ENCODE data around the gene CACNA1F. TPM values are rescaled to one million over a fixed set of nuclear protein-coding genes. Genes with fewer than 3 reads are reported as not detected.
A peak's percentile ranks its signal among the peaks of the same experiment; 100 is the strongest.

CACNA1F gene
- total and polyA plus RNA-seq, 4 donors, result 0.03 to 0.42 (median 0.22) TPM

GRCh38 chrX:49211074-49211473 lies 22.1 kb downstream of the CACNA1F start:
- Histone ChIP-seq H3K27ac (ENCODE audit: low read depth in 1 of 2, low read length in 2 of 2) (no peak overlapping the region), H3K36me3 (ENCODE audit: control insufficient read depth in 1 of 2, insufficient read depth in 2 of 2, low read length in 1 of 2) (no peaks in the 10 kb centered on the region), H3K9me3 (ENCODE audit: control insufficient read depth, low read length) (no peaks in the 10 kb centered on the region), H3K4me1 (ENCODE audit: control insufficient read depth in 1 of 2, insufficient read depth in 2 of 2, low read length in 2 of 2) (no peaks in the 10 kb centered on the region), H3K4me3 (ENCODE audit: low read length in 2 of 2) (no peak overlapping the region), H3K27me3 (ENCODE audit: control insufficient read depth in 1 of 2, insufficient read depth in 2 of 2, low read length in 1 of 2) (no peaks in the 10 kb centered on the region)
- intact Hi-C loops (cut with DNase I), result no loop called here
- ATAC-seq (ENCODE audit: low FRiP score) (no peak), DNase-seq (peak in 1 of 2 donors; percentile 59)
- WGBS, 2 donors, result 75 to 88% methylated on average over 9 of the region's 9 CpGs

DNA sequence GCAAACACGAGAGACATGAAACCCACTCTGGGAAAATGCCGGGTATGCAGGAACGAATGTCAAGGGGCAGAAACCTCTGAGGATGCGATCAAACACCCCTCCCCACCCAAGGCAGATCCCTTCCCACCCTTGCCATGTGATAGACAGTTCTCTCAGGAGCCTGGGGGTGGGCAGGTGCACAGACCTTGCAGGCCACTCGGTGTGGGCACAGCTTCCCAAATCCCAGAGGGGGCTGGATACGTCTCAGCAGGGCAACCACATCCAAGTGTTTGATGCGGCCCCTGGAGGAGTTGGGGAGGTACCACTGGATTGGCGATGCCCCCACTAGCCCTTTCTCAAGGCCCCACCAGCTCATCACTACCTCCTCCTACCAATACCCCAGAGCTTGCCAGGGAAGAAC lies 22.7 kb downstream of the CACNA1F start:
- Histone ChIP-seq H3K4me3 (ENCODE audit: low read length in 2 of 2) (no peak overlapping the region), H3K36me3 (ENCODE audit: control insufficient read depth in 1 of 2, insufficient read depth in 2 of 2, low read length in 1 of 2) (no peaks in the 10 kb centered on the region), H3K4me1 (ENCODE audit: control insufficient read depth in 1 of 2, insufficient read depth in 2 of 2, low read length in 2 of 2) (no peaks in the 10 kb centered on the region), H3K27ac (ENCODE audit: low read depth in 1 of 2, low read length in 2 of 2) (no peak overlapping the region), H3K9me3 (ENCODE audit: control insufficient read depth, low read length) (no peaks in the 10 kb centered on the region), H3K27me3 (ENCODE audit: control insufficient read depth in 1 of 2, insufficient read depth in 2 of 2, low read length in 1 of 2) (no peaks in the 10 kb centered on the region)
- no peak for DNase-seq
- ATAC-seq (ENCODE audit: low FRiP score), result no peak
- intact Hi-C loops (cut with DNase I), result no loop called here
- WGBS, 2 donors, result 67 to 69% methylated on average over 8 of the region's 8 CpGs

- Histone ChIP-seq H3K27ac (ENCODE audit: low read depth in 1 of 2, low read length in 2 of 2) (no peak overlapping the region), H3K9me3 (ENCODE audit: control insufficient read depth, low read length) (no peaks in the 10 kb centered on the region), H3K4me3 (ENCODE audit: low read length in 2 of 2) (no peak overlapping the region), H3K27me3 (ENCODE audit: control insufficient read depth in 1 of 2, insufficient read depth in 2 of 2, low read length in 1 of 2) (no peaks in the 10 kb centered on the region), H3K36me3 (ENCODE audit: control insufficient read depth in 1 of 2, insufficient read depth in 2 of 2, low read length in 1 of 2) (no peaks in the 10 kb centered on the region), H3K4me1 (ENCODE audit: control insufficient read depth in 1 of 2, insufficient read depth in 2 of 2, low read length in 2 of 2) (no peaks in the 10 kb centered on the region)
- ATAC-seq (ENCODE audit: low FRiP score), result no peak
- intact Hi-C loops (cut with DNase I), result no loop called here
- peak in 1 of 2 donors; percentile 53 for DNase-seq
- WGBS, 2 donors, result 32 to 50% methylated on average over 28 of the region's 28 CpGs
Observed at GRCh38 chrX:49209434-49210251, 23.5 kb downstream of the CACNA1F start.

DNA sequence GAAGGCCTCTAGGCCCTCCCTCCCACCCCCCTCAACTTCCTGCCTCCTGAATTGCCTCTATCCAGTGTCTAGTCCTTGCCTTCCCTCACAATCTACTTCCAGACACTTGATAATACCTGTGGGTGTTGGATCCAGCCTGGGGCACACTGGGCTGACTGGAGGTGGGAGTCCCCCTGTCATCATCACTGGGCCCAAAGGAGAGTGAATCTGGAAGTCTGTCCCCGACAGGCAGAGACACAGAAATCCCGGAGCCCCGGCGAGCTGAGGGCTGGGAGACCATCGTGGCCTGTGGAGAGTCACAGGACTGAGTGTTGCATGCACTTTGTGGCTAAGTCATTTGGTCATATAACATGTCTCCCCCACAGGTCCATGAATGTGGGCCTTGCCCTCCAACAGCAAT lies 24.7 kb downstream of the CACNA1F start:
- H3K27ac ChIP-seq (ENCODE audit: low read depth in 1 of 2, low read length in 2 of 2), result no peak overlapping the region
- no peaks in the 10 kb centered on the region for H3K36me3 ChIP-seq (ENCODE audit: control insufficient read depth in 1 of 2, insufficient read depth in 2 of 2, low read length in 1 of 2)
- no peak overlapping the region for H3K4me3 ChIP-seq (ENCODE audit: low read length in 2 of 2)
- H3K9me3 ChIP-seq (ENCODE audit: control insufficient read depth, low read length), result no peaks in the 10 kb centered on the region
- intact Hi-C loops (cut with DNase I), result no loop called here
- H3K27me3 ChIP-seq (ENCODE audit: control insufficient read depth in 1 of 2, insufficient read depth in 2 of 2, low read length in 1 of 2), result no peaks in the 10 kb centered on the region
- DNase-seq, result no peak
- ATAC-seq (ENCODE audit: low FRiP score), result no peak
- 89 to 90% methylated on average over 5 of the region's 5 CpGs for WGBS, 2 donors
- H3K4me1 ChIP-seq (ENCODE audit: control insufficient read depth in 1 of 2, insufficient read depth in 2 of 2, low read length in 2 of 2), result no peaks in the 10 kb centered on the region

GRCh38 chrX:49206543-49206942 lies 26.6 kb downstream of the CACNA1F start:
- Histone ChIP-seq H3K4me1 (ENCODE audit: control insufficient read depth in 1 of 2, insufficient read depth in 2 of 2, low read length in 2 of 2) (no peaks in the 10 kb centered on the region), H3K4me3 (ENCODE audit: low read length in 2 of 2) (no peak overlapping the region), H3K9me3 (ENCODE audit: control insufficient read depth, low read length) (no peaks in the 10 kb centered on the region), H3K36me3 (ENCODE audit: control insufficient read depth in 1 of 2, insufficient read depth in 2 of 2, low read length in 1 of 2) (no peaks in the 10 kb centered on the region), H3K27me3 (ENCODE audit: control insufficient read depth in 1 of 2, insufficient read depth in 2 of 2, low read length in 1 of 2) (no peaks in the 10 kb centered on the region), H3K27ac (ENCODE audit: low read depth in 1 of 2, low read length in 2 of 2) (no peak overlapping the region)
- WGBS, 2 donors, result 73 to 87% methylated on average over 8 of the region's 8 CpGs
- intact Hi-C loops (cut with DNase I), result no loop called here
- DNase-seq (peak in 1 of 2 donors; percentile 58), ATAC-seq (ENCODE audit: low FRiP score) (no peak)

DNA sequence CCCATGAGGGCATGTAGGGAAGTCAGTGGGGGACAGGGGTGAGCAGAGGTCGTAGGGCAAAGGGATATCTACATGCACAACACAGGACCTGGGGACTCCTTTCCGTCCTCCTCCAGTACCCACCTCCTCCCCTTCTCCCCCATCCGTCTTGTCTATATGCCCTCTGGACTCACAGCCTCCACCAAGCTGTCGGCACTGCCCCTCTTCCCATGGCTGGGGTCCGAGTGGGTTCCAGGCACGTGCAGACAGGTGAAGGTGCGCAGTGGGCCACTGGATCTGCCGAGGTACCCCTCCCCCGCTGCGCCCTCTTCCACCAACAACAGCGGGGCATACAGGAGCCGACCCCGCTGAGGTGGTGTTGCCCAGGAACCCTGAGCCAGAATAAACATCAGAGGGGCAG lies 27.7 kb downstream of the CACNA1F start:
- H3K27ac ChIP-seq (ENCODE audit: low read depth in 1 of 2, low read length in 2 of 2), result no peak overlapping the region
- H3K4me1 ChIP-seq (ENCODE audit: control insufficient read depth in 1 of 2, insufficient read depth in 2 of 2, low read length in 2 of 2), result no peaks in the 10 kb centered on the region
- H3K36me3 ChIP-seq (ENCODE audit: control insufficient read depth in 1 of 2, insufficient read depth in 2 of 2, low read length in 1 of 2), result no peaks in the 10 kb centered on the region
- DNase-seq, result no peak
- 76 to 80% methylated on average over 13 of the region's 13 CpGs for WGBS, 2 donors
- no peaks in the 10 kb centered on the region for H3K27me3 ChIP-seq (ENCODE audit: control insufficient read depth in 1 of 2, insufficient read depth in 2 of 2, low read length in 1 of 2)
- H3K9me3 ChIP-seq (ENCODE audit: control insufficient read depth, low read length), result no peaks in the 10 kb centered on the region
- no peak for ATAC-seq (ENCODE audit: low FRiP score)
- intact Hi-C loops (cut with DNase I), result no loop called here
- no peak overlapping the region for H3K4me3 ChIP-seq (ENCODE audit: low read length in 2 of 2)

- ATAC-seq (ENCODE audit: low FRiP score) (no peak), DNase-seq (no peak)
- H3K27ac ChIP-seq (ENCODE audit: low read depth in 1 of 2, low read length in 2 of 2), result no peak overlapping the region
- H3K36me3 ChIP-seq (ENCODE audit: control insufficient read depth in 1 of 2, insufficient read depth in 2 of 2, low read length in 1 of 2), result no peaks in the 10 kb centered on the region
- WGBS, 2 donors, result 38 to 46% methylated on average over 4 of the region's 4 CpGs
- no peak overlapping the region for H3K4me3 ChIP-seq (ENCODE audit: low read length in 2 of 2)
- H3K27me3 ChIP-seq (ENCODE audit: control insufficient read depth in 1 of 2, insufficient read depth in 2 of 2, low read length in 1 of 2), result no peaks in the 10 kb centered on the region
- no peaks in the 10 kb centered on the region for H3K4me1 ChIP-seq (ENCODE audit: control insufficient read depth in 1 of 2, insufficient read depth in 2 of 2, low read length in 2 of 2)
- no peaks in the 10 kb centered on the region for H3K9me3 ChIP-seq (ENCODE audit: control insufficient read depth, low read length)
- intact Hi-C loops (cut with DNase I), result loop anchor here in 1 of 2 donors (5.0 kb wide), 1 partner anchor 33 kb away; the partner anchor contains the start of gene CCDC22
Observed at GRCh38 chrX:49204709-49205108, 28.4 kb downstream of the CACNA1F start.

DNA sequence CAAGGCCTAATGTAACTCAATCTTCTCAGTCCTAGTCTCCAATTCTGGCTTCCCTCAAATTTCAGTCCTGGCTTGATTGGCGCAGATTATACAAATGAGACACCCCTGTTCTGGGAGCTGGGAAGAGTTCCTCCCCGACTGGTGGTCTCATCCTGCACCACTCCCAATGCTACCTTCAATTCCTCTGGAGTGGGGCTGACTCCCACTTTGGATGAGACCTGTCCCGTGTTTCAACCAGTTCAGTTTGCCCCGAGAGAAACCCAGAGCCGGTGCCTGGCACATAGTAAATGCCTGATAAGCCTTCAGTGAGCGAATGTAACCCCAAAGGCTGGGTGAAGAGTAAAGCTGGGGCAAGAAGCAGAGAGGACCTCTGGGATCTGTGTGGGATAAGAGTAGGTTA lies 29.1 kb downstream of the CACNA1F start:
- H3K4me1 ChIP-seq (ENCODE audit: control insufficient read depth in 1 of 2, insufficient read depth in 2 of 2, low read length in 2 of 2), result no peaks in the 10 kb centered on the region
- intact Hi-C loops (cut with DNase I), result loop anchor here in 1 of 2 donors (5.0 kb wide), 1 partner anchor 33 kb away; the partner anchor contains the start of gene CCDC22
- H3K9me3 ChIP-seq (ENCODE audit: control insufficient read depth, low read length), result no peaks in the 10 kb centered on the region
- no peaks in the 10 kb centered on the region for H3K27me3 ChIP-seq (ENCODE audit: control insufficient read depth in 1 of 2, insufficient read depth in 2 of 2, low read length in 1 of 2)
- WGBS, 2 donors, result 78 to 90% methylated on average over 6 of the region's 6 CpGs
- ATAC-seq (ENCODE audit: low FRiP score) (no peak), DNase-seq (no peak)
- H3K27ac ChIP-seq (ENCODE audit: low read depth in 1 of 2, low read length in 2 of 2), result no peak overlapping the region
- H3K4me3 ChIP-seq (ENCODE audit: low read length in 2 of 2), result no peak overlapping the region
- H3K36me3 ChIP-seq (ENCODE audit: control insufficient read depth in 1 of 2, insufficient read depth in 2 of 2, low read length in 1 of 2), result no peaks in the 10 kb centered on the region

GRCh38 chrX:49203536-49203935 lies 29.6 kb downstream of the CACNA1F start:
- Histone ChIP-seq H3K27ac (ENCODE audit: low read depth in 1 of 2, low read length in 2 of 2) (no peak overlapping the region), H3K9me3 (ENCODE audit: control insufficient read depth, low read length) (no peaks in the 10 kb centered on the region), H3K4me3 (ENCODE audit: low read length in 2 of 2) (no peak overlapping the region), H3K27me3 (ENCODE audit: control insufficient read depth in 1 of 2, insufficient read depth in 2 of 2, low read length in 1 of 2) (no peaks in the 10 kb centered on the region), H3K36me3 (ENCODE audit: control insufficient read depth in 1 of 2, insufficient read depth in 2 of 2, low read length in 1 of 2) (no peaks in the 10 kb centered on the region), H3K4me1 (ENCODE audit: control insufficient read depth in 1 of 2, insufficient read depth in 2 of 2, low read length in 2 of 2) (no peaks in the 10 kb centered on the region)
- intact Hi-C loops (cut with DNase I), result loop anchor here in 1 of 2 donors (5.0 kb wide), 1 partner anchor 34 kb away; the partner anchor contains the start of gene CCDC22
- ATAC-seq (ENCODE audit: low FRiP score) (no peak), DNase-seq (no peak)
- 59 to 75% methylated on average over 3 of the region's 3 CpGs for WGBS, 2 donors

All from aorta (tissue), 5 donors.